Smooth muscle cell (in vitro differentiated cells): ENCODE measurements around the gene NCOA1. TPM values are rescaled to one million over a fixed set of nuclear protein-coding genes. Genes with fewer than 3 reads are reported as not detected.

Experiments
- DNase-seq: peaks from one replicate; lab custom pipeline; 2025; ENCODE audit not compliant: unreplicated experiment; lab: John Stamatoyannopoulos, UW
- H2AFZ ChIP-seq: fragments of 200-600 bp; sonication (generic); 2 replicates; pipeline ENCODE4 v1.6.0; 2016; ENCODE audit warnings: antibody characterized with exemption, low read depth, mild to moderate bottlenecking
- H3F3A ChIP-seq: fragments of 200-600 bp; sonication (generic); 2 replicates; pipeline ENCODE4 v1.6.0; 2017; ENCODE audit warnings: antibody characterized with exemption, low read depth
- H3K27ac ChIP-seq: fragments of 200-600 bp; sonication (generic); 2 replicates; pipeline ENCODE4 v1.5.1; 2016; ENCODE audit warnings: low read depth, mild to moderate bottlenecking
- H3K27me3 ChIP-seq: fragments of 200-600 bp; sonication (generic); 2 replicates; pipeline ENCODE4 v1.6.1; 2016; ENCODE audit warnings: low read depth, mild to moderate bottlenecking
- H3K36me3 ChIP-seq: fragments of 200-600 bp; sonication (generic); 2 replicates; pipeline ENCODE4 v1.5.1; 2016; ENCODE audit warnings: low read depth
- H3K4me1 ChIP-seq: fragments of 200-600 bp; sonication (generic); 2 replicates; pipeline ENCODE4 v1.5.1; 2016; ENCODE audit warnings: low read depth
- H3K4me2 ChIP-seq: fragments of 200-600 bp; sonication (generic); 2 replicates; pipeline ENCODE4 v1.6.0; 2016; ENCODE audit warnings: mild to moderate bottlenecking
- H3K4me3 ChIP-seq: fragments of 200-600 bp; sonication (generic); 2 replicates; pipeline ENCODE4 v1.5.1; 2016; ENCODE audit warnings: mild to moderate bottlenecking
- H3K79me2 ChIP-seq: fragments of 200-600 bp; sonication (generic); 2 replicates; pipeline ENCODE4 v1.6.0; 2016; ENCODE audit warnings: low read depth, mild to moderate bottlenecking
- H3K9ac ChIP-seq: fragments of 200-600 bp; sonication (generic); 2 replicates; pipeline ENCODE4 v1.6.0; 2016; ENCODE audit warnings: low read depth
- H3K9me3 ChIP-seq: fragments of 200-600 bp; sonication (generic); replicated peaks from 2 replicates; pipeline ENCODE4 v1.5.1; 2016; ENCODE audit warnings: low read depth
- H4K20me1 ChIP-seq: fragments of 200-600 bp; sonication (generic); 2 replicates; pipeline ENCODE4 v1.6.0; 2016; ENCODE audit warnings: low read depth
- WGBS: methylation state at CpG from one replicate; pipeline ENCODE4 v1.1.7; 2016; ENCODE audit warnings: low lambda C conversion rate; 5-methylcytosine and 5-hydroxymethylcytosine counted together
- polyA plus RNA-seq: library from polyadenylated mRNA; unstranded; fragments of >200 nt; fragmentation: Nextera tagmentation; extraction: Ambion mirVana; gene quantifications from 2 replicates; pipeline ENCODE4 v1.2.1, GENCODE V29; 2016
- total RNA-seq: library from RNA; depleted of rRNA; stranded (reverse); fragments of >200 nt; gene quantifications from 2 replicates; pipeline ENCODE4 v1.2.3, GENCODE V29; 2014
- TF ChIP-seq, protein P1 (sequence below): fragments of 200-600 bp; sonication (generic); IDR thresholded peaks from 2 replicates; pipeline ENCODE4 v1.5.1; 2017; ENCODE audit warnings: borderline replicate concordance, mild to moderate bottlenecking, antibody characterized with exemption; ENCODE audit not compliant: insufficient read depth, poor library complexity, severe bottlenecking

Gene NCOA1
- total and polyA plus RNA-seq, 2 experiments from 2014 or later = 8.5 to 21.0 TPM

- Histone ChIP-seq H4K20me1 (no peaks in the 10 kb centered on the region), H3K27ac (no peak overlapping the region)
- no peak for DNase-seq
Measured at GRCh38 chr2:24454294-24454693, 36.8 kb upstream of the NCOA1 start.

DNA sequence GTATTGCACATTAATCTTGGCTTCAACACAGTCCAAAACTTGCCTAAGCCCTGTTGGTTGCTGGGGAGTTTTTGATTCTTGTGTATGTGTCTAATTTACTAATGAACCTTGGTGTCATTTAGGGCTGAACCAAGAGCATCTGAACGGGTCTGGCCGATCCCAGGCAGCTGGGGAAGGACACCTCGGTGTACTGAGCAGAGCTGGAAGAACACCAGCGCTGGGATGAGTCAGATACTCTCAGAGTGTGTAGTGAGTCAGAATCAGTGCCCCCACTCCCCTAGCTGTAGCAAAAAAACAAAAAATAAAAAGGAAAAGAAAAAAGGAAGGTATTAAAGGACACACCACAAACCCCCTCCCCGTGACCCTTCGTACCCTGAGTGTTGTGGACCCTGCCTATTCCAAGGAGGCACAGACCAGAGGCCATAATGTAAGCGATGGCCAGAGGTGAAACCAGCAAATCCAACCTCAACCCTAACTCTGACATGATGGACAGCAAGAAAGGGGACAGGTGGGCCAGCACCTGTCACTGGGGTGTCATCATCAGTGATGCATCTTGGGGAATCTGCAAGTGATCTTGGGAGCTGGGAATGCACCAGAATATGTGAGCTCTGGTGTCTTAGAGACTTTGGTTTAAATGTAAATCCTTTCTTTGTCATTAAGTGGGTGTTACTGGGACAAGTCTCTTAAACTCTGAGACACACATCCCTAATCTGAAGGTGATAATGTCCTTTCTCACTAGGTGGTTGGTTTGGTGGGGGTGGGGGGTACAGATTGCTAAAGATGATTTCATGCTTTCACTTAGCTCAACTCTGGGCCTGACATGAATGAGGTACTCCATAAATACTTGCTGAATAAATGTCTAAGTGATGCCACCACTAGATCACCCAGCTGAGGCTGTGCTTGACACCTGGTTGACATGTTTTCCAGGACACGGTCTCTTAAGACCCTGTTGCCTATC is 34.2 kb upstream of the NCOA1 start:
- Histone ChIP-seq H3K4me2 (peak overlapping the region; percentile 24), H4K20me1 (no peaks in the 10 kb centered on the region), H3K4me3 (no peak overlapping the region), H3K36me3 (no peaks in the 10 kb centered on the region), H3K9ac (no peak overlapping the region), H2AFZ (no peak overlapping the region), H3K79me2 (no peaks in the 10 kb centered on the region), H3K4me1 (peaks cover 10% of the 10 kb centered on the region), H3K27me3 (no peaks in the 10 kb centered on the region), H3F3A (no peaks in the 10 kb centered on the region), H3K9me3 (no peaks in the 10 kb centered on the region), H3K27ac (no peak overlapping the region)
- no peak for DNase-seq
- TF ChIP-seq, protein P1, sequence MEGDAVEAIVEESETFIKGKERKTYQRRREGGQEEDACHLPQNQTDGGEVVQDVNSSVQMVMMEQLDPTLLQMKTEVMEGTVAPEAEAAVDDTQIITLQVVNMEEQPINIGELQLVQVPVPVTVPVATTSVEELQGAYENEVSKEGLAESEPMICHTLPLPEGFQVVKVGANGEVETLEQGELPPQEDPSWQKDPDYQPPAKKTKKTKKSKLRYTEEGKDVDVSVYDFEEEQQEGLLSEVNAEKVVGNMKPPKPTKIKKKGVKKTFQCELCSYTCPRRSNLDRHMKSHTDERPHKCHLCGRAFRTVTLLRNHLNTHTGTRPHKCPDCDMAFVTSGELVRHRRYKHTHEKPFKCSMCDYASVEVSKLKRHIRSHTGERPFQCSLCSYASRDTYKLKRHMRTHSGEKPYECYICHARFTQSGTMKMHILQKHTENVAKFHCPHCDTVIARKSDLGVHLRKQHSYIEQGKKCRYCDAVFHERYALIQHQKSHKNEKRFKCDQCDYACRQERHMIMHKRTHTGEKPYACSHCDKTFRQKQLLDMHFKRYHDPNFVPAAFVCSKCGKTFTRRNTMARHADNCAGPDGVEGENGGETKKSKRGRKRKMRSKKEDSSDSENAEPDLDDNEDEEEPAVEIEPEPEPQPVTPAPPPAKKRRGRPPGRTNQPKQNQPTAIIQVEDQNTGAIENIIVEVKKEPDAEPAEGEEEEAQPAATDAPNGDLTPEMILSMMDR = no peak
- 43% methylated on average over 8 of the region's 8 CpGs for WGBS

More at GRCh38 chr2:24454294-24454693, 36.8 kb upstream of the NCOA1 start:
- H3K4me2 ChIP-seq = peak overlapping the region; percentile 74
- peak overlapping the region; percentile 40 for H3K4me3 ChIP-seq
- TF ChIP-seq, protein P1 = no peak
- H2AFZ ChIP-seq = peak overlapping the region; percentile 11
- peaks cover 7% of the 10 kb centered on the region for H3K9me3 ChIP-seq
- H3K79me2 ChIP-seq = no peaks in the 10 kb centered on the region
- H3K27me3 ChIP-seq = no peaks in the 10 kb centered on the region
- WGBS = 57% methylated on average over 12 of the region's 12 CpGs
- H3K4me1 ChIP-seq = peaks cover 6% of the 10 kb centered on the region
- H3F3A ChIP-seq = no peaks in the 10 kb centered on the region
- no peak overlapping the region for H3K9ac ChIP-seq
- no peaks in the 10 kb centered on the region for H3K36me3 ChIP-seq

GRCh38 chr2:24457696-24458386 is 33.2 kb upstream of the NCOA1 start:
- Histone ChIP-seq H3K36me3 (no peaks in the 10 kb centered on the region), H3K27me3 (no peaks in the 10 kb centered on the region), H3K79me2 (no peaks in the 10 kb centered on the region), H3K4me1 (peaks cover 10% of the 10 kb centered on the region), H3K27ac (no peak overlapping the region), H3K4me2 (no peak overlapping the region), H3K4me3 (no peak overlapping the region), H3K9me3 (no peaks in the 10 kb centered on the region), H2AFZ (no peak overlapping the region), H3K9ac (no peak overlapping the region), H4K20me1 (no peaks in the 10 kb centered on the region), H3F3A (no peaks in the 10 kb centered on the region)
- WGBS = 42% methylated on average over 5 of the region's 5 CpGs
- TF ChIP-seq, protein P1 = no peak
- DNase-seq = no peak
